Measurements from ENCODE around the gene LARGE1.

GRCh38 chr22:33640900-33641299, 279.4 kb downstream of the LARGE1 start:
- TF ChIP-seq CTCF (IDR thresholded peaks at IDR 0.05) (no peak), POLR2A (IDR thresholded peaks at IDR 0.05) (no peak)

Data from tibial nerve (tissue), 3 donors.